ENCODE measurements around the gene MAPK1.
"Not testable (repeated sequence)": the region's sequence is repeated elsewhere in the genome, so short reads cannot be mapped to it uniquely, and the experiment has no call there.

MAPK1 gene

GRCh38 chr22:21730535-21731308 lies 136.7 kb downstream of the MAPK1 start:
- POLR2A ChIA-PET (ENCODE audit: low non-redundant PET), result no interaction called here
- no peak for TF ChIP-seq CTCF (conservative IDR thresholded peaks at IDR 0.05; ENCODE audit: low read depth)

GRCh38 chr22:21729184-21729583 lies 138.3 kb downstream of the MAPK1 start:
- CTCF ChIA-PET, result interaction anchor here (0.6 kb wide), 1 partner anchor 506 kb away, joined by 3 read pairs; no protein-coding TSS in a partner anchor
- DNase-seq (ENCODE audit: low spot score); POLR2A ChIA-PET (ENCODE audit: low non-redundant PET): not testable (repeated sequence)

More at GRCh38 chr22:21730535-21731308, 136.7 kb downstream of the MAPK1 start:
- CTCF ChIA-PET, result no interaction called here
- DNase-seq (ENCODE audit: low spot score), result no peak
- no peak overlapping the region for H3K27ac ChIP-seq

GRCh38 chr22:21728270-21728669 lies 139.2 kb downstream of the MAPK1 start:
- CTCF ChIA-PET, result no interaction called here
- no peak for TF ChIP-seq CTCF (conservative IDR thresholded peaks at IDR 0.05; ENCODE audit: low read depth)
- POLR2A ChIA-PET (ENCODE audit: low non-redundant PET), result no interaction called here
- DNase-seq (ENCODE audit: low spot score), result no peak
- no peak overlapping the region for H3K27ac ChIP-seq

More at GRCh38 chr22:21729184-21729583, 138.3 kb downstream of the MAPK1 start:
- not testable (repeated sequence) for H3K27ac ChIP-seq

GRCh38 chr22:21727768-21728167 lies 139.7 kb downstream of the MAPK1 start:
- no peak for DNase-seq (ENCODE audit: low spot score)
- POLR2A ChIA-PET (ENCODE audit: low non-redundant PET), result no interaction called here
- no peak for TF ChIP-seq CTCF (conservative IDR thresholded peaks at IDR 0.05; ENCODE audit: low read depth)
- CTCF ChIA-PET, result no interaction called here
- H3K27ac ChIP-seq, result no peak overlapping the region

- POLR2A ChIA-PET (ENCODE audit: low non-redundant PET), result no interaction called here
- no peak for DNase-seq (ENCODE audit: low spot score)
- CTCF ChIA-PET, result interaction anchor here (0.6 kb wide), 1 partner anchor 11 kb away, joined by 3 read pairs; no protein-coding TSS in a partner anchor
- no peak overlapping the region for H3K27ac ChIP-seq
- no peak for TF ChIP-seq CTCF (conservative IDR thresholded peaks at IDR 0.05; ENCODE audit: low read depth)
These were observed 140.3 kb downstream of the MAPK1 start for GRCh38 chr22:21727159-21727558.

GRCh38 chr22:21726650-21727049 lies 140.8 kb downstream of the MAPK1 start:
- peak; percentile 18 for TF ChIP-seq CTCF (conservative IDR thresholded peaks at IDR 0.05; ENCODE audit: low read depth)
- H3K27ac ChIP-seq, result no peak overlapping the region
- no peak for DNase-seq (ENCODE audit: low spot score)
- ChIA-PET POLR2A (ENCODE audit: low non-redundant PET) (no interaction called here), CTCF (interaction anchor here (0.5 to 1.5 kb wide), 3 partner anchors 12 to 26 kb away, joined by 3 read pairs; no protein-coding TSS in a partner anchor)

GRCh38 chr22:21725956-21726649 lies 141.3 kb downstream of the MAPK1 start:
- TF ChIP-seq CTCF (conservative IDR thresholded peaks at IDR 0.05; ENCODE audit: low read depth), result no peak
- CTCF ChIA-PET, result interaction anchor here (0.5 to 1.5 kb wide), 2 partner anchors 13 to 25 kb away, joined by 3 read pairs; no protein-coding TSS in a partner anchor

GRCh38 chr22:21724496-21724895 lies 142.9 kb downstream of the MAPK1 start:
- CTCF ChIA-PET, result not testable (repeated sequence)

More at GRCh38 chr22:21725956-21726649, 141.3 kb downstream of the MAPK1 start:
- POLR2A ChIA-PET (ENCODE audit: low non-redundant PET), result no interaction called here
- no peak for DNase-seq (ENCODE audit: low spot score)
- H3K27ac ChIP-seq, result no peak overlapping the region

GRCh38 chr22:21721195-21721852 lies 146.1 kb downstream of the MAPK1 start:
- POLR2A ChIA-PET (ENCODE audit: low non-redundant PET); DNase-seq (ENCODE audit: low spot score); H3K27ac ChIP-seq: not testable (repeated sequence)
- CTCF ChIA-PET, result interaction anchor here (0.6 to 0.7 kb wide), 2 partner anchors 11 to 54 kb away, joined by 3 to 4 read pairs; no protein-coding TSS in a partner anchor

More at GRCh38 chr22:21724496-21724895, 142.9 kb downstream of the MAPK1 start:
- DNase-seq (ENCODE audit: low spot score); POLR2A ChIA-PET (ENCODE audit: low non-redundant PET); H3K27ac ChIP-seq: not testable (repeated sequence)

Measured in RWPE1 (cell line).